CD4-positive, alpha-beta T cell treated with Interleukin-15 for 4 hours (primary cell): Measurements from ENCODE around the gene GSAP.

Source experiments
- DNase-seq: peaks from one replicate; pipeline ENCODE4 v3.0.0-alpha.2; 2020; ENCODE audit warnings: low spot score

GSAP gene

DNA sequence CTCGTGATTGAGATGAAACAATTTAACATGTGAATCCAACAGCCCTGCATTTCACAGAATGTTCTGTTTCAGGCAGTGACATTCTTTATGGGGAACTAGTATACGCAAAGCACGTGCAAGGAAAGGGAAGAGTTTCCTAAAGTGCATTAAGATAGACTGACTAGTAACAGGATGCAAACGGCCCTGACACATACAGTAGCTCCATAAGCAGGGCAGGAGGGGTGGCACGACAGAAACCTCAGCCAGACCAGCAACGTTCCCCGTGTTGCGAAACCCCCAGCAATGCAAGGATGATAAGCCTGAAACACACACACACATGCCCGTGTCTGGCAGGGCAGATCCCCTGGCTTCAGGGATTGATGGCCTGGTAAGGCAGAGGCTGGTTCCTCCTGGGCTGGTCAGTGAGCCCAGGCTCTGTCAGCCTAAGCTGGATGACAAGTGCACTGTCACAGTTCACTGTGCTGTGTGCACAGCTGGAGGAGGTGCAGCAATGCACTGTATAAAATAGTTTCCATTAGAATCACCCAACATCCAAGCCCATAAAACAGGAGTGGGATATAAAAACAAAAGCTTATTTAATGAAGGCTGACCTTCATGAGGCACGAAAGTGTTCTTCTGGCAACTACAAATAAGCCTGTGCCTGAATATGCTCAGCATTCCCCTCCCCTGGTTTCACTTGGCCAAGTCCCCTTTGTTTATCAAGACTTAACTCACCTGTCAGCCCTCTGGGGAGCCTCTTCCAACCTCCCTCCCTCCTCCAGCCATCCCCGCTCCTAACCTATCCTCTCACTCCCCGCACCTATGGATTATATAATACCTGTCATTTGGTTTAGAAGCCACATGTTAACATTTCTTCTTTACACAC lies 88.8 kb downstream of the GSAP start:
- DNase-seq = no peak

GRCh38 chr7:77326131-77326530 lies 90.0 kb downstream of the GSAP start:
- no peak for DNase-seq

- DNase-seq = no peak
Measured at GRCh38 chr7:77321300-77321699, 94.8 kb downstream of the GSAP start.

- DNase-seq = no peak
Measured at GRCh38 chr7:77320714-77321113, 95.4 kb downstream of the GSAP start.

- no peak for DNase-seq
Measured at GRCh38 chr7:77320137-77320536, 96.0 kb downstream of the GSAP start.

GRCh38 chr7:77318019-77318418 lies 98.1 kb downstream of the GSAP start:
- DNase-seq = no peak

DNA sequence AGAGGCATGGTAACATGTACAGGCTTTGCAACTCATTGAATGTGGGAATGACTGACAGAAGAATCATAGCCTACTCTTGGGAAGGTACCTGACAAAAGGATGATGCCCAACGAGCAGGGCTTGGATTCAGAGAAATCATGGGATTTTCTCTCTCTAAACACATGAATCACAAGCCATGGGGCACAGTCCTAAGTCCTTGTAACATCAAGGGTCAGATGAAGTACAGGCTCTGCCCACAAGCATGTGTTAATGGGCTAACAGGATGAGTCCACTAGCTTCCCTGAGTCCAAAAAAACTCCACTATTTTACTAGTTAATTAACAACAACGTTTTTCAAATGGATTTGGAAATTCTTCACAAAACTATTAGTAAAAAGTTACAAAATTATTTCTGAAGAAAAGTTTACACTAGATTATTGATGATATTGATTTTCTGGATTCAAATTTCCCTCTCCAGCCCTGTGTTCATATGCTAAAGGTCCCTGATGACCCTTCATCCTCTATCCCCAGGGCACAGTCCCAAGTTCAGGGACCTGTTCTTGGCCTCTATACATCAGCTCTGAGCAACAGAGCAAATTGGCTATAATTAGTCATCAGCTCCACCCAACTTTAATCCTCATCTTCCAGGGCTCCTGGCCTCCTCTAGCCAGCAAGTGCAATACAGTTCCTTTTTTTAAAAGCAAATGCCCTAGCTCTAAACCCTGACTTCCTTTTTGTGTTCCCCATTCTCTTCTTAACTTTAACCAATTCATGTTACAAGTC lies 99.8 kb downstream of the GSAP start:
- no peak for DNase-seq

GRCh38 chr7:77315182-77315591 lies 101.0 kb downstream of the GSAP start:
- no peak for DNase-seq

DNA sequence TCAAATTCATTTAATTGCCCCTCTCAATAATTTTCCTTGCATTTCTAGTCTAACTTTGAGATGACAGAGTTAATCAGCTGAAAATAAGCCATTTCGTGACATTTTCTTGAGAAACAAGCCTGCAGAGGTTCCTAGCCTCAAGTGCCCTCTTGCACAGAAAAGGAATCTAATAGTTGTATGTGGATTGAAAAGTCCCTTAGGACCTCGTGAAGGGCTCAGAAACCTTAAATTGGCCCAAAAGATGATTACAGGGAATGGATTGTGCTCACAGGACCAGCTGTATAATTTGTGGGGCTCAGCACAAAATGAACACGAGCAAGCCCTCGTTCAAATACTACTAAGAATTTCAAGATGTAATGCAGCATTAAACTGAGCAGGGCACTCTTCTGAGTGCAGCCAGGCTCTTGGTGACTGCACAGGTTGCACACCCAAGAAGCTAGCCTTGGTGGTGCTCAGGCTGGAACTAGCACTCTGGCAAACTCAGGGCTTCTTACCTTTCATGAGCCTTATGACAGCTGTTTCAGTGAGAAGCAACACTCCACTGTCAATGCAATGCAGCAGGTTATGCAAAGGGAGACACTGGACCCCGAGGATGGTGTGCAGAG lies 102.2 kb downstream of the GSAP start:
- DNase-seq = no peak

DNA sequence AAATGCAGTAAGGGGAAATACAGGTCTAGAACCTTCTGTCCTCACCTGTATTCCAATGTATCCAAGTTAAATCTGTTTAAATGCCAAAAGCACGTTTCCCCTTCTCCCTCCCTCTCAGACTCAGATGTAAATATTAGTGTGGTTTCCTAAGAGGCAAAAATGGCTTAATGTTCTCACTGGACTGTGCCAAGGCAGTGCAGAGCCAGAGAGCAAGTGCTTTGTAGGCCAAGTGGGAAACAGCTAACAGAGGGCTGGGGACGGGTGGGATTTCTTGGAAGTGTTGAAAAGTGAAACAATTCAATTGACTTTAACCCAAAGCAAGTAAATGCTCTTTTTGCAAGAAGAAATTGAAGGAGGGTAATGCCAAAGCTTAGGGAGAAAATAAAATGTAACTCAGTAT lies 103.1 kb downstream of the GSAP start:
- DNase-seq = no peak

GRCh38 chr7:77310982-77311381 lies 105.2 kb downstream of the GSAP start:
- DNase-seq = no peak

DNA sequence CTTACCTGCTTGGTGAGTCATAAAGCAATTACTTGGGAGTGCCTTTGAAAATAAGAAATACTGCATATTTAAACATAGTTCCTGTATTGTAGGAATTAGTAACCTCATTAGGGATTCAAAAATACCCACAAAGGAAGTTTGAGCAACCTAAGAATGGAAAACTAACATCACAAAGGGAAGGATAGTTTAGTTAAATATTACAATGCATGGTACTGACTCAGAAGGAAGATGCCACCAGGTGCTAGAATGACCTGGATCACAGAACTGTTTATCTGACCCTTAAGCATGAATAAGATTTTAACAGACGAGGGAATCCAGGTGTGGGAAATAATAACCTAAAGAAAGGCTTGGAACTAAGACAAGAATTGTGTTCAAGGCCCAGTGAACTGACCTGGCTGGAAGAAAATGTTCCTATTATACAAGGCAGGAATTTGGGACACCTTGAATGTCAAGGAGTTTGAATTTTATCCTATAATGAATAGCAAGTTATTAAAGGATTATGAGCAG lies 106.4 kb downstream of the GSAP start:
- no peak for DNase-seq

GRCh38 chr7:77308792-77309191 lies 107.4 kb downstream of the GSAP start:
- DNase-seq = no peak

- DNase-seq = no peak
Measured at GRCh38 chr7:77306231-77307067, 109.7 kb downstream of the GSAP start.

- no peak for DNase-seq
Measured at GRCh38 chr7:77295549-77295948, 120.6 kb downstream of the GSAP start.

DNA sequence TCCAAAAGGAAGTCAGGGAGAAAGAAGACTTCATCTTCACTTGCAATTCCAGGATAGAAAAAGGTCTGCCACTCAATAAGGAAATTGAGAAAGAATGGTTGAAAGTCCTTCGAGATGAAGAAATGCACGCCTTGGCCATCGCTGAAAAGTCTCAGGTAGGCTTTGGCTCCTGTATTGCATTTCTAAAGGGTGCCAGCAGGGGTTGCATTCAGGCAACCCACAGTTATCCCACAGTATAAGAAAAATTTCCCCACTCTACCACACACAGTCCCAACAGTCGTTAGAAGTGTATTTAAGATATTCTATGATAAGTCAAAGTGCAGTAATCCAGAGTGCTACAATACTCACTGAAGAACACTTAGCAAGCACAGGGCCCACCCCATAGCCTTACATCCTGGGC lies 123.1 kb downstream of the GSAP start:
- no peak for DNase-seq

GRCh38 chr7:77290425-77290824 lies 125.7 kb downstream of the GSAP start:
- DNase-seq = no peak

DNA sequence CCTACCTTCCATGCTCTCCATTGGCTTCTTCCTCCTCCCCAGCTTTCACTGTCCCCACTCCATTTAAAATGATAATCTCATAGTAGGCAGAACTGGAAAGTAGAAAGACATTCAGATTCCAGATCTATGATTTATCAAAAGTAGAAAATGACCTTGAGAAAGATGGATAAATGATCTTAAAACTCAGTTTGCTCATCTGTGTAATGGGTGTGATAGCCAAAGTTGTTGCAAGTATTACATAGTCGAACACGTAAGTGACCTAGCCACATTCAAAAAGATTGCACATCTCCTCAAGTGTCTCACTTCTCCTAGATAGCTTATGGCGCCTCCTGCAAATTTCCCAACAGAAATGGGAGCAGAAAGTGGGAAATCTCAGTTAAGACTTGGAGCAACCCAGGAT lies 126.8 kb downstream of the GSAP start:
- DNase-seq = no peak

- no peak for DNase-seq
Measured at GRCh38 chr7:77288676-77289320, 127.4 kb downstream of the GSAP start.

DNA sequence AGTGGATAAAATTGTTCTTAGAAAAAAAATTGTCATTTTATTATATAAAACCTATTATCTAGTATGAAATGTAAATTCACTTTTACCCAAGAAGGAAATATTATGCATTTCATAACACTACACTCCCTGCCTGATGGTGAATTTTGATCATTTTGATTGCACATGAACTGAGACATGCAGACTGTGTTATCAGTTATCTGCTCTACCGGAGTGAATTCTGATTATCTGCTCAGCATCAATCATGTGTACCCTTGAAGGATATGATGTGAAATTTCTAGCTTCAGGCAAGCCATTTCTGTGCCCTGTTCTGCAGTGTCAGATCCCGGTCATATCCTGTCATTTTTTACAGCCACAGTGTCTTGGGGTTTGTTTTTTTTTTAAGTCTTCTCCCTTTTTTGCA lies 131.5 kb downstream of the GSAP start:
- no peak for DNase-seq

- DNase-seq = no peak
Measured at GRCh38 chr7:77284005-77284404, 132.1 kb downstream of the GSAP start.
